AG09309 (cell line): ENCODE data around the gene PLEKHA7.

Experiments
- DNase-seq: peaks from one replicate; pipeline ENCODE4 v3.0.0-alpha.2; 2010; ENCODE audit warnings: low read depth
- H3K4me3 ChIP-seq: 2 replicates; pipeline ENCODE4 v1.5.1; 2011; ENCODE audit warnings: mild to moderate bottlenecking, low read depth, low read length, moderate library complexity; ENCODE audit not compliant: control insufficient read depth
- CTCF ChIP-seq: IDR thresholded peaks from 2 replicates; pipeline ENCODE4 v1.5.1; 2011; ENCODE audit warnings: mild to moderate bottlenecking, low read depth, low read length, inconsistent platforms; ENCODE audit not compliant: insufficient read depth, control insufficient read depth; ENCODE audit errors: missing control alignments

PLEKHA7 gene

GRCh38 chr11:16767137-16767536, 247.1 kb downstream of the PLEKHA7 start:
- no peak for TF ChIP-seq CTCF

GRCh38 chr11:16764888-16765287, 249.3 kb downstream of the PLEKHA7 start:
- no peak for TF ChIP-seq CTCF
- DNase-seq: no peak
- H3K4me3 ChIP-seq: no peak overlapping the region

More at GRCh38 chr11:16767137-16767536, 247.1 kb downstream of the PLEKHA7 start:
- no peak for DNase-seq
- H3K4me3 ChIP-seq: no peak overlapping the region

- no peak for TF ChIP-seq CTCF
- no peak for DNase-seq
- H3K4me3 ChIP-seq: no peak overlapping the region
Measured at GRCh38 chr11:16763746-16764145, 250.5 kb downstream of the PLEKHA7 start.

GRCh38 chr11:16759857-16760508, 254.2 kb downstream of the PLEKHA7 start:
- no peak for DNase-seq
- H3K4me3 ChIP-seq: no peak overlapping the region
- TF ChIP-seq CTCF: no peak

- no peak overlapping the region for H3K4me3 ChIP-seq
- TF ChIP-seq CTCF: no peak
- DNase-seq: no peak
Measured at GRCh38 chr11:16758382-16759024, 255.7 kb downstream of the PLEKHA7 start.

- no peak overlapping the region for H3K4me3 ChIP-seq
- TF ChIP-seq CTCF: no peak
- no peak for DNase-seq
Measured at GRCh38 chr11:16750417-16750816, 263.8 kb downstream of the PLEKHA7 start.
